Osteocyte (in vitro differentiated cells): Measurements from ENCODE around the gene KIFC3. TPM values are rescaled to one million over a fixed set of nuclear protein-coding genes. Genes with fewer than 3 reads are reported as not detected.

Experiments
- DNase-seq: peaks from one replicate; pipeline ENCODE4 v3.0.0; 2021; ENCODE audit warnings: mixed read lengths; ENCODE audit not compliant: unreplicated experiment; ENCODE audit errors: extremely low spot score
- H3K27ac Mint-ChIP-seq: one replicate; pipeline ENCODE4 v1.8.0; 2021; ENCODE audit warnings: mild to moderate bottlenecking, mixed read lengths; ENCODE audit not compliant: unreplicated experiment
- H3K27me3 Mint-ChIP-seq: one replicate; pipeline ENCODE4 v1.8.0; 2021; ENCODE audit warnings: mixed read lengths; ENCODE audit not compliant: unreplicated experiment
- H3K36me3 Mint-ChIP-seq: one replicate; pipeline ENCODE4 v1.8.0; 2021; ENCODE audit warnings: mixed read lengths; ENCODE audit not compliant: unreplicated experiment
- H3K4me1 Mint-ChIP-seq: one replicate; pipeline ENCODE4 v1.8.0; 2021; ENCODE audit warnings: mixed read lengths; ENCODE audit not compliant: unreplicated experiment
- H3K4me3 Mint-ChIP-seq: one replicate; pipeline ENCODE4 v1.8.0; 2021; ENCODE audit warnings: mild to moderate bottlenecking, moderate library complexity, mixed read lengths; ENCODE audit not compliant: unreplicated experiment
- H3K9me3 Mint-ChIP-seq: one replicate; pipeline ENCODE4 v1.8.0; 2021; ENCODE audit warnings: mixed read lengths; ENCODE audit not compliant: unreplicated experiment
- total RNA-seq: library from RNA; stranded (reverse); gene quantifications from 2 replicates; pipeline ENCODE4 v1.2.1, GENCODE V29; 2021
- TF ChIP-seq, protein P1 (sequence below): fragments of 200-600 bp; sonication (generic); IDR thresholded peaks from 2 replicates; pipeline ENCODE4 v1.5.0; 2021; ENCODE audit warnings: antibody characterized with exemption, mild to moderate bottlenecking, moderate library complexity

The KIFC3 gene
- total RNA-seq, 1 donor from 2014 or later, result 196 TPM

- H3K27me3 Mint-ChIP-seq, result no peaks in the 10 kb centered on the region
- DNase-seq, result no peak
- H3K36me3 Mint-ChIP-seq, result no peaks in the 10 kb centered on the region
- H3K27ac Mint-ChIP-seq, result no peak overlapping the region
- TF ChIP-seq, protein P1, sequence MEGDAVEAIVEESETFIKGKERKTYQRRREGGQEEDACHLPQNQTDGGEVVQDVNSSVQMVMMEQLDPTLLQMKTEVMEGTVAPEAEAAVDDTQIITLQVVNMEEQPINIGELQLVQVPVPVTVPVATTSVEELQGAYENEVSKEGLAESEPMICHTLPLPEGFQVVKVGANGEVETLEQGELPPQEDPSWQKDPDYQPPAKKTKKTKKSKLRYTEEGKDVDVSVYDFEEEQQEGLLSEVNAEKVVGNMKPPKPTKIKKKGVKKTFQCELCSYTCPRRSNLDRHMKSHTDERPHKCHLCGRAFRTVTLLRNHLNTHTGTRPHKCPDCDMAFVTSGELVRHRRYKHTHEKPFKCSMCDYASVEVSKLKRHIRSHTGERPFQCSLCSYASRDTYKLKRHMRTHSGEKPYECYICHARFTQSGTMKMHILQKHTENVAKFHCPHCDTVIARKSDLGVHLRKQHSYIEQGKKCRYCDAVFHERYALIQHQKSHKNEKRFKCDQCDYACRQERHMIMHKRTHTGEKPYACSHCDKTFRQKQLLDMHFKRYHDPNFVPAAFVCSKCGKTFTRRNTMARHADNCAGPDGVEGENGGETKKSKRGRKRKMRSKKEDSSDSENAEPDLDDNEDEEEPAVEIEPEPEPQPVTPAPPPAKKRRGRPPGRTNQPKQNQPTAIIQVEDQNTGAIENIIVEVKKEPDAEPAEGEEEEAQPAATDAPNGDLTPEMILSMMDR, result no peak
- no peaks in the 10 kb centered on the region for H3K9me3 Mint-ChIP-seq
- peaks cover 30% of the 10 kb centered on the region for H3K4me1 Mint-ChIP-seq
- no peak overlapping the region for H3K4me3 Mint-ChIP-seq
These were observed 22.6 kb upstream of the KIFC3 start for GRCh38 chr16:57824888-57825287.

DNA sequence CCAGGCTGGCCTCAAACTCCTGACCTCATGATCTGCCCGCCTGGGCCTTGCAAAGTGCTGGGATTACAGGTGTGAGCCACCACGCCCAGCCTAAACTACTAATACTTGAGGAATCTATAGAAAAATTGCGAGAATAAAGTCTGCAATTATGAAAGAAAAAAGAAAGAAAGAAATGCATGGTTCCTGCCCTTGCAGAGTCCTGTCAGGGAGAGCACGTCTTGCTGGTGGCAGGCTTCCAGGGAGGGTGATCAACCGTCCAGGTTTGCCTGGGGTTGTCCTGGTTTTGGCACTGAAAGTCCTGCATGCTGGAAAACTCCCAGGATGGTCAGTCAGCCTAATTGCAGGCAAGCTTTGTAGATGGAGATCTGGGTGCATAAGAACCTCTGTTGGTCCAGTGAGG is 21.5 kb upstream of the KIFC3 start:
- Mint-ChIP-seq H3K4me1 (peaks cover 29% of the 10 kb centered on the region), H3K4me3 (no peak overlapping the region), H3K27ac (no peak overlapping the region), H3K9me3 (no peaks in the 10 kb centered on the region), H3K36me3 (no peaks in the 10 kb centered on the region), H3K27me3 (no peaks in the 10 kb centered on the region)
- TF ChIP-seq, protein P1, result no peak
- no peak for DNase-seq

GRCh38 chr16:57822856-57823255 is 20.6 kb upstream of the KIFC3 start:
- no peak overlapping the region for H3K4me3 Mint-ChIP-seq
- H3K36me3 Mint-ChIP-seq, result no peaks in the 10 kb centered on the region
- no peaks in the 10 kb centered on the region for H3K27me3 Mint-ChIP-seq
- H3K4me1 Mint-ChIP-seq, result peaks cover 29% of the 10 kb centered on the region
- H3K9me3 Mint-ChIP-seq, result no peaks in the 10 kb centered on the region
- no peak overlapping the region for H3K27ac Mint-ChIP-seq
- DNase-seq, result no peak
- TF ChIP-seq, protein P1, result no peak

DNA sequence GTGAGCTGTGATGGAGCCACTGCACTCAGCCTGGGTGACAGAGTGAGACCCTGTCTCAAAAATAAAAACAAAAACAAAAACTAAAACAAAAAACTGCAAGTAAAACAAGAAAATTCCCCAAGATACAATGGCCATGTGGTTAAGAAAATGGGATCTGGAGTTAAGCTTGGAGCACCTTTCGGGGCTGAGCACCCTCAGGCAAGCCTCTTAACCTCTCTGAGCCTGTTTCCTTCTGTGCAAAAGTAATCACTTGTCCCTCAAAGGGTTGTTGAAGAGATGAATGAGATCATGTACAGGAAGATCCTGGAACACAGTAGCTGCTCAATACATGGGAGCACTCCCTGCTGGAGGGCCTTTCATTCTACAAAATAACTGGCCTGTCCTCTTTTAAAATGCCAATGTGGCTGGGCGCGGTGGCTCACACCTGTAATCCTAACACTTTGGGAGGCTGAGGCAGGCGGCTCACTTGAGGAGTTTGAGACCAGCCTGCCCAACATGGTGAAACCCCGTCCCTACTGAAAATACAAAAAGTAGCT is 19.8 kb upstream of the KIFC3 start:
- Mint-ChIP-seq H3K27ac (no peak overlapping the region), H3K36me3 (no peaks in the 10 kb centered on the region), H3K27me3 (no peaks in the 10 kb centered on the region), H3K4me3 (no peak overlapping the region), H3K4me1 (peaks cover 36% of the 10 kb centered on the region), H3K9me3 (no peaks in the 10 kb centered on the region)
- no peak for DNase-seq
- TF ChIP-seq, protein P1, result no peak

GRCh38 chr16:57821149-57821971 is 19.1 kb upstream of the KIFC3 start:
- Mint-ChIP-seq H3K9me3 (no peaks in the 10 kb centered on the region), H3K36me3 (no peaks in the 10 kb centered on the region), H3K4me3 (no peak overlapping the region), H3K27ac (no peak overlapping the region), H3K4me1 (peaks cover 37% of the 10 kb centered on the region), H3K27me3 (no peaks in the 10 kb centered on the region)
- TF ChIP-seq, protein P1, result no peak
- no peak for DNase-seq
